Subcutaneous abdominal adipose tissue (tissue), 5 donors: Measurements from ENCODE around the gene DENND5A.

Experiments
- H3K27ac ChIP-seq: one replicate; pipeline ENCODE4 v1.7.0; 2013; ENCODE audit warnings: low read depth, mild to moderate bottlenecking, inconsistent platforms, low read length, moderate library complexity
- H3K27me3 ChIP-seq, 5 donors: one replicate each; pipeline ENCODE4 v1.7.0; 2013; ENCODE audit warnings: low read length in 5 of 5, inconsistent platforms in 1 of 5; ENCODE audit not compliant: control insufficient read depth in 5 of 5, insufficient read depth in 4 of 5
- H3K36me3 ChIP-seq, 5 donors: one replicate each; pipeline ENCODE4 v1.7.0; 2013; ENCODE audit warnings: low read length in 5 of 5; ENCODE audit not compliant: control insufficient read depth in 5 of 5, insufficient read depth in 5 of 5
- H3K4me1 ChIP-seq, 5 donors: one replicate each; pipeline ENCODE4 v1.7.0; 2013; ENCODE audit warnings: low read length in 5 of 5, mild to moderate bottlenecking in 3 of 5, moderate library complexity in 1 of 5; ENCODE audit not compliant: control insufficient read depth in 5 of 5, insufficient read depth in 5 of 5
- H3K4me3 ChIP-seq, 5 donors: one replicate each; pipeline ENCODE4 v1.7.0; 2013; ENCODE audit warnings: low read length in 5 of 5, low read depth in 1 of 5
- H3K9ac ChIP-seq, 5 donors: one replicate each; pipeline ENCODE4 v1.7.0; 2013; ENCODE audit warnings: low read length in 5 of 5, mild to moderate bottlenecking in 4 of 5, moderate library complexity in 3 of 5
- H3K9me3 ChIP-seq, 5 donors: one replicate each; pipeline ENCODE4 v1.7.0; 2013; ENCODE audit warnings: low read length in 5 of 5; ENCODE audit not compliant: control insufficient read depth in 5 of 5
- donor health status: healthy.
- donor health status: healthy.
- donor health status: healthy.
- donor health status: healthy.
- donor health status: healthy.

The DENND5A gene

DNA sequence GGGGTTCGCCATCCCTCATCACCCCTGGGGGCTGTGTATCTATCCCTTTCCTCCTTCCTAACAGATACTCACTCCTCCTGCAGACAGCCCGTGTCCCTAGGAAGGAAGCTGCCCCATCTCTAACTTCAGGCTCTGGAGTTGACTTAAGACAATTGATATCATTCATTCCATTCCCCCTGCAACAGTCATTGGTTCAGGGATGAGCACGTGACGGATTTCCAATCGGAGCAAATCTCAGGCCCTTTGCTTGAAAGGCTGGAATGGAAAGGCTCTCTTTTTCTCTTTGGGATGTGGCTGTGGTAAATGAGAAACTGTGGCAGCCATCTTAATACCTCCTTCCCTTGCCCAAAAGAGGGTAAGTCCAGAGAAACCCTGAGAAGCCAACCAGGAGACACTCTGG is 168.7 kb downstream of the DENND5A start:
- Histone ChIP-seq H3K9ac (no peak overlapping the region), H3K36me3 (no peaks in the 10 kb centered on the region), H3K27me3 (peaks cover 0 to 2% (median 0%) of the 10 kb centered on the region in 5 donors), H3K27ac (no peak overlapping the region), H3K4me1 (peaks cover 0 to 9% (median 5%) of the 10 kb centered on the region in 5 donors), H3K4me3 (no peak overlapping the region), H3K9me3 (no peaks in the 10 kb centered on the region)

DNA sequence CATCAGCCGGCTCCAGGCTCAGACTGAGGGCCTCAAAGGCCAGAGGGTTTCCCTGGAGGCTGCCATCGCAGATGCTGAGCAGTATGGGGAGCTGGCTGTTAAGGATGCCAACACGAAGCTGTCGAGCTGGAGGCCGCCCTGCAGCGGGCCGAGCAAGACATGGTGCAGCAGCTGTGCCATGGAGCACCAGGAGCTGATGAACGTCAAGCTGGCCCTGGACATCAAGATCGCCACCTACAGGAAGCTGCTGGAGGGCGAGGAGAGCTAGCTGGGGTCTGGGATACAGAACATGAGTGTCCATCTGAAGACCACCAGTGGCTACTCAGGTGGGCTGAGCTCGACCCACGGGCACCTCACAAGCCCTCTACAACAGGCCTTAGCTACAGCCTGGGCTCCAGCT is 169.7 kb downstream of the DENND5A start:
- no peak overlapping the region for H3K9ac ChIP-seq
- H3K36me3 ChIP-seq = no peaks in the 10 kb centered on the region
- H3K4me1 ChIP-seq = peaks cover 0 to 15% (median 12%) of the 10 kb centered on the region in 5 donors
- H3K4me3 ChIP-seq = no peak overlapping the region
- peaks cover 0 to 2% (median 0%) of the 10 kb centered on the region in 5 donors for H3K27me3 ChIP-seq
- H3K27ac ChIP-seq = no peak overlapping the region
- H3K9me3 ChIP-seq = no peaks in the 10 kb centered on the region

DNA sequence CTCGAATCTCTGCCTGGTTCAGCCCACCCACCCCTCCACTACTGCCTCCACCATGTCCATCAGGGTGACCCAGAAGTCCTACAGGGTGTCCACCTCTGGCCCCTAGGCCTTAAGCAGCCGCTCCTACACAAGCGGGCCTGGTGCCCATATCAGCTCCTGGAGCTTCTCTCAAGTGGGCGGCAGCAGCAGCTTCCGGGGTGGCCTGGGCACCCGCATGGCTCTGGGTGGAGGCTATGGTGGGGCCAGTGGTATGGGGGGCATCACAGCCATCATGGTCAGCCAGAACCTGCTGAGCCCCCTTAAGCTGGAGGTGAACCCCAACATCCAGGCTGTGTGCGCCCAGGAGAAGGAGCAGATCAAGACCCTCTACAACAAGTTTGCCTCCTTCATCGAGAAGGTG is 170.7 kb downstream of the DENND5A start:
- Histone ChIP-seq H3K4me1 (peaks cover 2 to 22% (median 17%) of the 10 kb centered on the region in 5 donors), H3K9ac (no peak overlapping the region), H3K27ac (no peak overlapping the region), H3K27me3 (peaks cover 0 to 4% (median 0%) of the 10 kb centered on the region in 5 donors), H3K4me3 (no peak overlapping the region), H3K36me3 (no peaks in the 10 kb centered on the region), H3K9me3 (no peaks in the 10 kb centered on the region)

DNA sequence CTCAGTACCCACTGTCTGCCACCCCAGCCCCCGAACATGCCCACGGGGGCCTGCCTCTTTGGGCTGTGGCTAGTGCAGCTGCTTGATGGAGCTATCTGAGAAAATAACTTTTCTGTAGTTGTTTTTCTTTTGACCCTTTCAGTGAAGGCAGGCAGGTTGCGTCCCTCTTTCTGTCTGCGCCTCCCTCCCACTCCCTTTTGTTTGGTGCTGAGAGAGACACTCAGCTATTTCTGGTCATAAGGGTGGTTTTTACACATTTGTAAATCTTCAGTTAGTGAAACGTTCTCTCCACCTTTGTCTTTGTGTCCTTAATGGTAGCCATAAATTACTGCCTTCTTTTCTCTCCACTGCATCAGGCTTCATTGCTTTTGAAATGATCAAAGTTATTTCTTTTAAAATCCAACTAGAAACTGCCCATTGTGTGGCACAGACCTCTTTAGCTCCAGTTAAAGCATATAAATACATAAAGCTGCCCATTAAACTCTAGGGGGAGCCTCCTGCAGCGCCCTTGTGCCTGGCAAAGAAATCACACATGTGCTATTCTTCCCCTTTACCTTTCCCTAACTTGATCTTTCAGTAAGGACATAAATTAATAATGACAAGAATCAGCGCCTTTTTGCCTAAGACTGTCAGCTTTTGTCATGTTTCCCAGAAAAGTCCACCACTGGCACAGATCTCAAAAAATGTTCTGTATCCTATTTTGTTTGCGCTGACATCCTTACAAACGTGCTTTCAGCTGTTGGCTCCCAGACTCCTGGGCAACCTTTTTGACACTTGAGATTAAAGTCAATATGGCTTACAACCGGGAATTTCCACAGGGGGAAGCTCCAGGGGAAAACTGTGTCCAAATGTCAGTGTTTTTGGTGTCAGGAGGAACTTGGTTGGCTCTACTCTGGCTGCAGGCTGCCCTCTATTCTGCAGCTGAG is 172.0 kb downstream of the DENND5A start:
- Histone ChIP-seq H3K27ac (no peak overlapping the region), H3K4me3 (no peak overlapping the region), H3K27me3 (peaks cover 0 to 4% (median 0%) of the 10 kb centered on the region in 5 donors), H3K9ac (no peak overlapping the region), H3K36me3 (no peaks in the 10 kb centered on the region), H3K4me1 (peaks cover 2 to 27% (median 22%) of the 10 kb centered on the region in 5 donors), H3K9me3 (no peaks in the 10 kb centered on the region)

DNA sequence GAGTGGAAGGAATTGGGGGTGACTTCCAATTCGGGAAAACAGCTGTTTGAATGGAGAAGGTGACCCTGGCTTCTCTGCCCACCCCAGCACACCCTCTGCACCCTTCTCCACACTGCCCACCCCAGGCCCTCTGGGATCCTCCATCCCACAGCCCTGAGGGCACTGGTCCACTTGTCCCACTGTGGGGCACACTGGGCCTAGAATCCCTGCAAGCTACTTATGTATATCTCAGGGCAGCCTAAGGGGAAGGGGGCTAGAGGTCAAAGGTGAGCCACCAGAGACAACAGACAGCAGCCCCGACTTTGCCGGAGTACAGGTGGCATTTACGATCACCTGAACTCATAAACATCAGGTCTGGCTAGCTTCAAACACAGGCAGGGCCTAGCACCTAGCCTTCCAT is 173.1 kb downstream of the DENND5A start:
- peak overlapping the region in 4 of 5 donors; percentile 51 to 67 (median 62) for H3K4me3 ChIP-seq
- H3K27ac ChIP-seq = no peak overlapping the region
- H3K4me1 ChIP-seq = peaks cover 2 to 27% (median 22%) of the 10 kb centered on the region in 5 donors
- H3K9me3 ChIP-seq = no peaks in the 10 kb centered on the region
- H3K9ac ChIP-seq = peak overlapping the region in 3 of 5 donors; percentile 37 to 61 (median 55)
- H3K36me3 ChIP-seq = no peaks in the 10 kb centered on the region
- H3K27me3 ChIP-seq = peaks cover 0 to 4% (median 0%) of the 10 kb centered on the region in 5 donors

DNA sequence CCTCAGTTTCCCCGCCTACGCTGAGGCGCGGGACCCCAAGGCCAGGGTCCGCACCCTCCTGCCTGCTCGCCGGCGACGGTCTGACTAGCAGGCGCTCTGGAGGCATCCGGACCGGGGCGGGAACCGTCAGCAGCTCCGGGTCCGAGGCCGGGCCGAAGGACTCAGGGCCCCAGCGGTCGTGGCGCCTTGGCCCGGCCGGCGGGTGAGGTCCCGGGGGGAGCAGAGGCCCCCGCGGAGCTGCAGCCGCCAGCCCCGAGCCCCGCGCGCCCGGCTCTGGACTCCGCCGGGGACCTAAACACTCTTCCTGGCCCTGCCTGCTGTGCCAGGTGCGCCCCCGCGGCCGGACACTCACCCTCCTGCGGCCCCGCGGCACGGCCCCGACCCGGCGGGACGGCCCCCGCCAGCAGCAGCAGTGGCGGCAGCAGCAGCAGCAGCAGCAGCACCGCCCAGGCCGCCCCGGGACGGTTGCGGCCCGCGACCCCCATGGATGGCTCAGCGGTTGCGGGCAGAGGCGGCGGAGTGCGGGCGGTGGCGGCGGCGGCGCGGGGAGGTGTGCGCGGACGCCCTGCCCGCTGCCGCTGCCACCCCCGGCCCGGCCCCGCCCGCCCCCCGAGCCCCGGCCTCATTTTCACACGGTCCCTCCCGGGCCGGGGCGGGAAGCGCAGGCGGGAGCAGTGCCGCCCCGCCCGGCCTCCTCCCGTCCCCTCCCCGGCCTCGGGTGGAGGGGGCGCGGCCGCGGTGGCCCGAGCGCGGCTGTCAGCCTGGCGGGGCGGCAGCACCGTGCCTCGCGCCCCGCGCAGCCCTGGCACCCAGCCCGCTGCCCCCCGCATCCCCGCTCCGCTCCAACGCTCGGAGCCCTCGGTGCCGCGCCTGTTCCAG is 173.9 kb downstream of the DENND5A start, which contains the start of gene SCUBE2:
Gene SCUBE2 (minus strand): TSS at position 556 of the 879 bp plus-strand sequence. CDS start 71 bp downstream, at position 485.
- Histone ChIP-seq H3K9me3 (no peaks in the 10 kb centered on the region), H3K9ac (peak within 1 kb of the TSS in 4 of 5 donors; percentile 23 to 61 (median 46)), H3K4me3 (peak within 1 kb of the TSS; percentile 32 to 67 (median 63)), H3K4me1 (peaks cover 2 to 27% (median 22%) of the 10 kb centered on the region in 5 donors), H3K27me3 (peaks cover 0 to 4% (median 0%) of the 10 kb centered on the region in 5 donors), H3K36me3 (no peaks in the 10 kb centered on the region), H3K27ac (no peak within 1 kb of the TSS)

DNA sequence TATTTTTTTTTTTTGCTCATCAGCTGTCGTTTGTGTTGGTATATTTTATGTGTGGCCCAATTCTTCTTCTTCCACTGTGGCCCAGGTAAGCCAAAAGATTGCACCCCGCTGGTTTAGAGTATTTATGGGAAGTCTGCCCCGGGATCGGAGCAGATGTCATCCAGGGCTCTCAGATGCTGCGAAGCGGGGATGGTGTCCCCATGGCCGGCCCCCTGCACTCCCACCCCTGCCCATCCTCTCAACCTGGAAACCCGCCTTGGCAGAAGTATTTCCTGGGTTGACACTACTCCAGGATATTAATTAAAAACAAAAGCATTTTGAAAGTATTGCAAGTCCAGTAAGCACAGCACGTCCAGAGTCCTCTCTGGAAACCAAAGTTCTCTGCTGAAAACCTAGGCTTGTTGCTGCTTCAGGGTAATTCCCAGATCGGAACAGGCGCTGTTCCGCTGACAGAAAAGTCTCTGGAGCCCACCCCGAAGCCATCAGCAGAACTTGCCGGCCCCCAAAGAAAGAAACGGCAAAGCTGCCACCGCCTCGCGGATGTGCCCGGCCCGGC is 174.6 kb downstream of the DENND5A start:
- Histone ChIP-seq H3K9me3 (no peaks in the 10 kb centered on the region), H3K9ac (peak overlapping the region in 3 of 5 donors; percentile 23 to 49 (median 27)), H3K4me3 (peak overlapping the region; percentile 32 to 67 (median 63)), H3K4me1 (peaks cover 2 to 27% (median 22%) of the 10 kb centered on the region in 5 donors), H3K27me3 (peaks cover 0 to 4% (median 0%) of the 10 kb centered on the region in 5 donors), H3K27ac (no peak overlapping the region), H3K36me3 (no peaks in the 10 kb centered on the region)

DNA sequence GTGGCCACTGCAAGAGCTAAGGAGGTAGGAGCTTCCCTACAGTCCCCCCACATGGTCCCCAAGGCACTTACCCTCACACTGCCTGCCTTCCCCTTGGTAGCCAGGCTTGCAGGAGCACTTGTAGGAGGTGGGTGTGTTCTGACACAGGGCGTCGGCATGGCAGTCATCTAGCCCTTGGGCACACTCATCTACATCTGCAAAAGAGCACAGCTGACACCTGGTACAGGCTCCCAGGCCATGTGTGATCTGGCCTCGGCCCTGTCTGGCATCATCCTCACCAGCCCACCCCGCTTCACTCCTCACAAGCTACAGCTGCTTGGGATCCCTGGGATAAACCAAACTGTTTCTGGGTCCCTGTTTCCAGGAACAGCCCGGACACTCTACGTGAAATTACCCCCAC is 175.5 kb downstream of the DENND5A start:
- no peak overlapping the region for H3K9ac ChIP-seq
- H3K4me1 ChIP-seq = peaks cover 2 to 27% (median 22%) of the 10 kb centered on the region in 5 donors
- no peaks in the 10 kb centered on the region for H3K9me3 ChIP-seq
- H3K4me3 ChIP-seq = peak overlapping the region in 1 of 5 donors; percentile 67
- H3K36me3 ChIP-seq = no peaks in the 10 kb centered on the region
- peaks cover 0 to 4% (median 0%) of the 10 kb centered on the region in 5 donors for H3K27me3 ChIP-seq
- no peak overlapping the region for H3K27ac ChIP-seq

DNA sequence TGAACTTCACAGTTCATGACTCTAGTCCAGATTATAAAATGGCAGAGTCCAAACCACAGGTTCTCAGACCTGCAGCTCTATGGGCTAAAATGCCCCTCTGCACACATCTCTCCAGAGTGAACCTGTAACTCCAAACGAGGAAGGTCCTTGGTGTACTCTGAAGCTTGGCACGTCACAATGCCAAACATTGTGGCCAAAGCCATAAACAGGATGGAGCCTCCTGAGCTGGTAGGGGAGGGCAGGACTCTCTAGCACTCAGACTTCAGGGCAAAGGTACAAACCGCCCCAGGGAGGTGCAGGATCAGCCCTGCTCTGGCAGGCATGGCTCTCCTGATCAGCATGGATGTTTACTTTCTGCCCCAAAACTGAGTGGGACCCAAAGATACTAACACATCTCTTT is 176.1 kb downstream of the DENND5A start:
- no peaks in the 10 kb centered on the region for H3K9me3 ChIP-seq
- peaks cover 2 to 27% (median 22%) of the 10 kb centered on the region in 5 donors for H3K4me1 ChIP-seq
- no peak overlapping the region for H3K27ac ChIP-seq
- H3K27me3 ChIP-seq = peaks cover 0 to 4% (median 0%) of the 10 kb centered on the region in 5 donors
- no peak overlapping the region for H3K4me3 ChIP-seq
- no peak overlapping the region for H3K9ac ChIP-seq
- H3K36me3 ChIP-seq = no peaks in the 10 kb centered on the region
